CD4-positive, alpha-beta T cell treated with Interleukin-15 for 4 hours (primary cell): ENCODE data around the gene TRIM2.
"Not testable (repeated sequence)": the region's sequence is repeated elsewhere in the genome, so short reads cannot be mapped to it uniquely, and the experiment has no call there.

Experiments
- DNase-seq: peaks from one replicate; pipeline ENCODE4 v3.0.0-alpha.2; 2020; ENCODE audit warnings: low spot score

TRIM2 gene

DNA sequence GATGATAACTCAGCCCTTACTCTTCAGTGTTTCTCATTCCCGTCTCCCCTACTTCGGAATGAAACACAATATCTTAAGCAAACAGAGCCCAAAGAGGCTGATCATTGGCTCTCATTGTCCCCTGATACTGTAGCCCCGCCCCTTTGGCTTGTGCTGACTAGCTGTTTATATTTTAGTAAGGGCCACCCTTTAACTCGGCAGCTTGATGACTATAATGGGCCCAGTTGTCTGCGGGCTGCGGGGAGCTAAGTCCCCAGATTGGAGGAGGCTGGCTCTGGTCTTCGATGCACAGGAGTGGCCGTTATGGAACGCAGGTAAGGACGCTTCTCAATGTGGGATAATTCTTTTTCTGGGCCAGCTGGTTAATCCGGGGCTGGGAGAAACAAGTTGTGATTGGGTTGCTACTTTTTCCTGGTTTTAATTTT lies at the start of gene TRIM2:
Gene TRIM2 (plus strand): TSS at position 197 of the 425 bp plus-strand sequence. CDS start 88 bp downstream, at position 285.
- no peak for DNase-seq

GRCh38 chr4:153155686-153156085 lies 48.6 kb upstream of the TRIM2 start:
- no peak for DNase-seq

- peak; percentile 17 for DNase-seq
These were observed 48.0 kb upstream of the TRIM2 start for GRCh38 chr4:153156263-153156662.

DNA sequence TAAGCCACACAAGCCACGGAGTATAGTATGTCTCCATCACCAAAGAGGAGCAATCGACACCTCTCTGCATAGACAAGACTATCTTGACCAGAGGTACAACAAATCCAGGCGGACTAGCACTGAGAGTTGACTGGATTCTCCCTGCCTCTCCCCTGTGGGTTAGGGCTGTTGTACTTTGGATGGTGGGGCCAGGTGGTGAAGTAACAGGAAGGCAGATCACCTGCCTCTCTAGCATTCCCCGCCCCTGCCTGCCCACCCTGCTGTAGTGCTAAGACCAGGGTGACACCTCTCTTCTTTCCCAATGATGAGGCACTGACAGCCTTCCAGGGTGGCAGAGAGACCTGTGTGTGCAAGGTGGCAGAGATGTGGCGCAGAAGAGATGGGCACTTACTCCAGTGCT lies 47.5 kb upstream of the TRIM2 start:
- no peak for DNase-seq

GRCh38 chr4:153159016-153159415 lies 45.2 kb upstream of the TRIM2 start:
- DNase-seq: no peak

- no peak for DNase-seq
These were observed 44.5 kb upstream of the TRIM2 start for GRCh38 chr4:153159728-153160221.

GRCh38 chr4:153160821-153161220 lies 43.4 kb upstream of the TRIM2 start:
- no peak for DNase-seq

- DNase-seq: no peak
These were observed 42.8 kb upstream of the TRIM2 start for GRCh38 chr4:153161226-153161963.

DNA sequence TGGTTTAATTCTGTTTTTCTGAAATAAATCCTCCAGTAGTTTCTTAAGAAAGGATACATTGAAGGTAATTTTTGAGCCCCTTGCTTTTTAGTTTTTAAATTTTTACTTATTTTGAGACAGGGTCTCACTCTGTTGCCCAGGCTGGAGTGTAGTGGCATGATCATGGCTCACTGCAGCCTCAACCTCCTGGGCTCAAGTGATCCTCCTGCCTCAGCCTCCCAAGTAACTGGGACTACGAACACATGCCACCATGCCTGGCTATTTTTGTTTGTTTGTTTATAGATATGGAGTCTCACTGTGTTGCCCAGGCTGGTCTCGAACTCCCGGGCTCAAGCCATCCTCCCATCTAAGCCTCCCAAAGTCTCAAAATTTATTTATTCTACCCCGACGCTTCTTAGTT lies 39.0 kb upstream of the TRIM2 start:
- DNase-seq: not testable (repeated sequence)

DNA sequence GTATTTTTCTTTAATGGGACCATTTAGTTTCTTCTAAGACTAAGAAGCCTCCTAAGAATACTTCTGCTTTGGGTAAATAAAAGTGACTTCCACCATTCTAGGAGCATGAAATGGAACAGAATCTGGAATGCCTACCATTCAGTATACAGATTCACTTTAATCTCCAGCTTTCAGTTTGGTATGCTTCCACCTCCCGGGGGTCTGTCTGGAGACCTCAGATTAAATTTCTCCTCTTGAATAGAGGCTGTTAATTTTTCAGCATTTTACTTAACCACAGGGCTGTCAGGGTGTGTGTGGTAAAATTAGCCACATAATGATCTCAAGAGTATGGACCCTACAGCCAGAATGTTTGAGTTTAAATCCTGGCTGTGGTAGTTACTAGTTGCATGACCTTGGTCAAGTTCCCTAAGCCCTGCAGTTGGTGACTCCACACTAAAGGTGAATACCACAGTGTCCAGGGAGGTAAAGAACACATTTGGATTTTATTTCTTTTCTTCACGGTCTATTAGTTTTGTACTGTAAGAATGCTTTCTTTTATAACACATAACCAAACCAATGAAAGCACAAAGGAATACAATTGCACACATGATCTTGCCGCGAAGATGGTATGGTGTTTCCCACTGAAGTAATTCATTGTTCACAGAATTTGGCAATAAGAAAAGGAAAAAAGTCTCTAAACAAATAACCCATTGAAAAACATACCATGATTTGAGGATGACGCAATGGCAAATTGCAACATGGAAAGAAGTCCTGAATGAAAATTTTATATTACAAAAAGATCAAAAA lies 37.3 kb upstream of the TRIM2 start:
- no peak for DNase-seq

DNA sequence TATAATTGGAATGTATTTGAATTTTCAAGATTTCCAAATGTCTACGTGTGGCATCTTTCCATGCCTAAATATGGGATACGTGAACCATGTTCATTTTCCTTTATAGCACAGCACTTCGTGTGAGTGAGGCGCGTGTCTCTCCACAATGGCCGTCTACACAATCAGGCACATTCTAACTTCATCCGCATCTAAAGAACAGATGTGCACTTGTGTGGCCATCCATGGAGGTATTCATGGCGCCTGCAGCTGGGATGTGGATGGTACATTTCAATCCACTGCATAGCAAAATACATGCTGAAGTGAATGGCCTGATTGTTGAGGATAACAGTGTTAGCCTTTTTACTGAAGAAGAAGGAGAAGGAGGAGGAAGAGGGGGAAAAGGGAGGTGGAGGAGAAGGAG lies 34.5 kb upstream of the TRIM2 start:
- DNase-seq: no peak

GRCh38 chr4:153170407-153170806 lies 33.8 kb upstream of the TRIM2 start:
- DNase-seq: no peak

DNA sequence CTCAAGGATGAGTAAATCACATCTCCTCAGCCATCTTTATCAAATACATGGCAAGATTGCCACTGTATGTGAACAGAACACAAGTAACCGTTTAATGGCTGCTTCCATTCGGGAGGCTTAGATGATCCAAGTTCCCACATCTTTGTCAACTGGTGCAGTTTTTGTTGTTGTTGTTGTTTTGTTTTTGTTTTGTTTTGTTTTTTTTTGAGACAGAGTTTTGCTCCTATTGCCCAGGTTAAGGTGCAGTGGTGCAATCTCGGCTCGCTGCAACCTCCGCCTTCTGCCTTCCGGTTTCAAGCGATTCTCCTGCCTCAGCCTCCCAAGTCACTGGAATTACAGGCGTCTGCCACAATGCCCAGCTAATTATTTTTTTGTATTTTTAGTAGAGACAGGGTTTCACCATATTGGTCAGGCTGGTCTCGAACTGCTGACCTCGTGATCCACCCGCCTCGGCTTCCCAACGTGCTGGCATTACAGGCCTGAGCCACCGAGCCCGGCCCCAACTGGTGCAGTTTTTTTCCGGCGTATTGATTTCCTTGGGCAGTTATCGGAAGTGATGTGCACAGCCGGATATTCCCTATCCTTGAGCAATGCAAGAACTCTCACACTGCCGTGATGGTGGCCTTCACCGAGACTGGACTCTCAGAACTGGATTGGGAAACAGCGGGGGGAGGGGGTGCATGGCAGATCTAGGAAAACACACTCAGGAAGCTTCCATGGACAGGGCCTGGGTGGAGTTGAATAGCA lies 29.2 kb upstream of the TRIM2 start:
- no peak for DNase-seq

DNA sequence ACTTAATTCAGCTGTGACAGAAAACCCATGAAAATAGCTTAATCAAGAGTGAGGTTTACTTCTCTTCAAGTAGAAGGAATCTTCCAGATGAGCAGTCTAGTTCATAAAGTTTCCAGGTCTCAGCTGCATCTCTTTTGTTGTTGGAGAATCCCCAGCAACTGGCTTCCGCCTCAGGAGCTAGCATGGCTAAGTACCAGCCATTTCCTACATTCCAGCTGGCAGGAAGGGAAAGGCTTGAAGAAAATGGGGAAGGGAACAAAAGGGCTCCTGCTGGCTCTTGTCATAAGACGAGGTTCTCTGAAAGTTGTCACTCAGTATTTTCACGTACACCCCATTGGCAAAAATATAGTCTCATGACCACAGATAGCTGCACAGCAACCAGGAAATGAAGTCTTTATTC lies 27.3 kb upstream of the TRIM2 start:
- DNase-seq: no peak

GRCh38 chr4:153177841-153178240 lies 26.4 kb upstream of the TRIM2 start:
- no peak for DNase-seq

- DNase-seq: no peak
These were observed 25.1 kb upstream of the TRIM2 start for GRCh38 chr4:153179100-153179499.

DNA sequence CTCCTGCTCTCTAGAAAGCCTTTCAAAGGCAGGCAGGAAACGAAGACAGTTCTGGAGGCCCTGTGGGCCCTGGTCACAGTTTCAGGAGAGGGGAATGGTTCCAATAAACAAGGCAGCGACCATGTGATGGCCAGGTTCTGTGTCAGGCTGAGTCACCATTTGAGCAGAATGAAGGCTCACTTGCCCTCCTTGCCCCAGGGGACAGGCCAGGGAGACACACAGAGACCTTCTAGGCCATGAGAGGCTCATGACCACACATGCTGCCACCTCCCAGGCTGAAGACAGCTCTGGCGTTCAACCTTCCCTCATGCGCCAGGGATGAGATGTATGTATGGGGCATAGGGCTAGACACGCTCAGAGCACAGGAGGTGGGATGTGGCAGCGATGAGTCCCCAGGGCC lies 22.9 kb upstream of the TRIM2 start:
- no peak for DNase-seq

- DNase-seq: no peak
These were observed 22.5 kb upstream of the TRIM2 start for GRCh38 chr4:153181700-153182099.

DNA sequence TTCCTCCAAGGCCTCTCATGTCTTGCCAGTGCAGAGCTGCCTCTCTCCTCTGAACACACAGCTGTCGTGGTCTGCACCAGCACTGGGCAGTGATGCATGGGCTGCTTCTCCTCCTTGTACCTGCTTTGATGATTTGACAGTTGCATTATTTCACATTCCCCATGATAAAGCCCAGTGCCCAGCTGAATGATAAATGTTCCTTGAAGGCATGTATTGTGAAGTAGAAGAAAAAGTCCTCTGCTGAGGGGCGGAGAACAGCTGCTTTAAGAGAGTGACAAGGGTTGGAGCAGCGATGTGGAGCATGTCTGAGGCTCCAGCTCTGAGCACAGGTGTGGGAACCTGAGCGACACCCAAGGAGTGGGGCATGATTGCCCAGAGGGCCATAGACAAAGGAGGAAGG lies 21.1 kb upstream of the TRIM2 start:
- DNase-seq: no peak

DNA sequence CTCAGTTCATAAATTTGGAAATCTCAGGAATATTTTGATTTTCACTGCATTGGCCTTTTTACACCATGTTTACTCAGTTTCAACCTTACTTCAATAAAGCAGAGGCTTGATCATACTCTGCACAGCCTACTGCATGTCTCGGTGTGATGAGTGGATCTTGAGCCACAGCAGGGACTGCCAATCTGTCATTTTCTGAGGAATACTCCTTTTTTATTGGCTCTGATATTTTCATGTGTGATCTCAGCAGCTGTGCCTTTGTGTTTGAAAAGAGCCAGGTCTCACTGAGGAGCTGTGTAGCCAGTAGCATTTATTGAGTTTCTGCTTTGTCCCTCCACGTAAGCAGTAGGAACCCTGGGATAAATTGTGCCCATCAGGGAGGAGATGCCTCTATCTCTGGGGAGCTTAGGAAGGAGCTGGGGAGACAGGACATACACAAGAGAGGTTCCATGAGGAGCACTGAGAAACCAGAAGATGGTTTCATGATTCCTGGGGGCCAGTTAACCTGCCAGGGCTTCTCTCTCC lies 18.9 kb upstream of the TRIM2 start:
- no peak for DNase-seq

- DNase-seq: no peak
These were observed 18.1 kb upstream of the TRIM2 start for GRCh38 chr4:153186046-153186728.
